SH-SY5Y (cell line): ENCODE results near the gene GPA33.

Source experiments
- GATA2 ChIP-seq: IDR thresholded peaks from 2 replicates; pipeline ENCODE4 v1.6.1; 2011; ENCODE audit warnings: mild to moderate bottlenecking, low read depth, low read length
- GATA3 ChIP-seq: IDR thresholded peaks from 2 replicates; pipeline ENCODE4 v1.6.1; 2011; ENCODE audit warnings: low read depth, mild to moderate bottlenecking, low read length, moderate library complexity

- TF ChIP-seq GATA3, result no peak
- no peak for TF ChIP-seq GATA2
Observed at GRCh38 chr1:167094690-167095089, 4.5 kb upstream of the GPA33 start.
